HEK293 (cell line): ENCODE data around the gene EI24.

ENCODE experiments used
- CTCF ChIA-PET: fragments of 350-600 bp; formaldehyde crosslinking; extraction: SDS; loops from one replicate; lab custom pipeline; 2021; ENCODE audit warnings: antibody characterized with exemption; lab: Yijun Ruan, JAX
- POLR2A ChIA-PET: fragments of 300-600 bp; formaldehyde crosslinking; extraction: SDS; loops from one replicate; lab custom pipeline; 2020; ENCODE audit warnings: antibody characterized with exemption, inconsistent platforms; lab: Yijun Ruan, JAX
- H3K27ac ChIP-seq: fragments of 200-500 bp; sonication (Bioruptor generic); 2 replicates; pipeline ENCODE4 v1.5.1; 2014; ENCODE audit warnings: low read depth, low read length, control low read depth, inconsistent platforms; ENCODE audit errors: extremely low read depth
- H3K36me3 ChIP-seq, 2 experiments: fragments of 200-500 bp in 1 of 2; sonication (Bioruptor generic) in 1 of 2; 1 replicate in 1 of 2; 2 replicates in 1 of 2; pipeline ENCODE4 v1.5.1; 2014 to 2017; ENCODE audit warnings: inconsistent platforms in 2 of 2, low read length in 2 of 2; ENCODE audit not compliant: control insufficient read depth in 2 of 2, insufficient read depth in 1 of 2
- H3K4me1 ChIP-seq: fragments of 200-500 bp; sonication (Bioruptor generic); 2 replicates; pipeline ENCODE4 v1.5.1; 2014; ENCODE audit warnings: mild to moderate bottlenecking, low read length, inconsistent platforms; ENCODE audit not compliant: control insufficient read depth, insufficient read depth
- H3K4me3 ChIP-seq: 2 replicates; pipeline ENCODE4 v1.5.1; 2011; ENCODE audit warnings: low read depth, mild to moderate bottlenecking, control low read depth, low read length, moderate library complexity
- H3K9me3 ChIP-seq: fragments of 200-500 bp; sonication (Bioruptor generic); 2 replicates; pipeline ENCODE4 v1.5.1; 2014; ENCODE audit warnings: low read depth, low read length, inconsistent platforms; ENCODE audit not compliant: control insufficient read depth, insufficient read depth
- HOXA7 ChIP-seq: sonication (generic); formaldehyde crosslinking; IDR thresholded peaks from 2 replicates; pipeline ENCODE4 v1.8.1; 2022; ENCODE audit warnings: missing genetic modification reagents, borderline replicate concordance
- PRDM2 ChIP-seq: fragments of 450-650 bp; formaldehyde crosslinking; IDR thresholded peaks from 2 replicates; pipeline ENCODE4 v1.5.1; 2016; ENCODE audit warnings: missing biosample characterization, missing genetic modification characterization, borderline replicate concordance
- REPIN1 ChIP-seq: fragments of 450-650 bp; formaldehyde crosslinking; IDR thresholded peaks from 2 replicates; pipeline ENCODE4 v1.5.1; 2017; ENCODE audit warnings: missing biosample characterization, missing genetic modification characterization, low read depth
- SETDB1 ChIP-seq: IDR thresholded peaks from one replicate; pipeline ENCODE4 v1.6.1; 2017; ENCODE audit warnings: mild to moderate bottlenecking, low read length, moderate library complexity, mixed read lengths; ENCODE audit not compliant: insufficient read length
- ZBTB21 ChIP-seq: fragments of 450-650 bp; formaldehyde crosslinking; IDR thresholded peaks from 2 replicates; pipeline ENCODE4 v1.5.1; 2017; ENCODE audit warnings: missing biosample characterization, missing genetic modification characterization
- ZFHX2 ChIP-seq: fragments of 450-650 bp; formaldehyde crosslinking; conservative IDR thresholded peaks from 2 replicates; pipeline ENCODE4 v1.5.1; 2016; ENCODE audit warnings: missing biosample characterization, missing genetic modification characterization
- ZNF174 ChIP-seq: fragments of 450-650 bp; formaldehyde crosslinking; IDR thresholded peaks from 2 replicates; pipeline ENCODE4 v1.5.0; 2017; ENCODE audit warnings: missing biosample characterization, mild to moderate bottlenecking, missing genetic modification characterization
- ZNF19 ChIP-seq: fragments of 450-650 bp; formaldehyde crosslinking; IDR thresholded peaks from 2 replicates; pipeline ENCODE4; 2016; ENCODE audit warnings: missing biosample characterization, missing genetic modification characterization, low read depth
- ZNF311 ChIP-seq: fragments of 450-650 bp; formaldehyde crosslinking; IDR thresholded peaks from 2 replicates; pipeline ENCODE4 v1.5.1; 2017; ENCODE audit warnings: missing biosample characterization, missing genetic modification characterization, borderline replicate concordance
- ZNF354C ChIP-seq: fragments of 450-650 bp; formaldehyde crosslinking; IDR thresholded peaks from 2 replicates; pipeline ENCODE4 v1.5.1; 2016; ENCODE audit warnings: missing biosample characterization, missing genetic modification characterization, low read depth, borderline replicate concordance
- ZNF394 ChIP-seq: fragments of 450-650 bp; formaldehyde crosslinking; IDR thresholded peaks from 2 replicates; pipeline ENCODE4 v1.5.1; 2016; ENCODE audit warnings: missing biosample characterization, missing genetic modification characterization, mild to moderate bottlenecking, moderate library complexity, borderline replicate concordance
- ZNF514 ChIP-seq: fragments of 450-650 bp; formaldehyde crosslinking; IDR thresholded peaks from 2 replicates; pipeline ENCODE4 v1.5.1; 2016; ENCODE audit warnings: missing biosample characterization, missing genetic modification characterization
- ZNF529 ChIP-seq: fragments of 450-650 bp; formaldehyde crosslinking; IDR thresholded peaks from 2 replicates; pipeline ENCODE4 v1.5.1; 2017; ENCODE audit warnings: missing genetic modification characterization, missing biosample characterization; ENCODE audit not compliant: insufficient replicate concordance
- ZNF530 ChIP-seq: fragments of 450-650 bp; formaldehyde crosslinking; IDR thresholded peaks from 2 replicates; pipeline ENCODE4 v1.5.1; 2016; ENCODE audit warnings: low read depth, missing biosample characterization, missing genetic modification characterization
- ZNF560 ChIP-seq: fragments of 450-650 bp; formaldehyde crosslinking; IDR thresholded peaks from 2 replicates; pipeline ENCODE4 v1.5.1; 2017; ENCODE audit warnings: missing biosample characterization, missing genetic modification characterization, borderline replicate concordance
- ZNF639 ChIP-seq: fragments of 450-650 bp; formaldehyde crosslinking; IDR thresholded peaks from 2 replicates; pipeline ENCODE4 v1.5.1; 2016; ENCODE audit warnings: missing biosample characterization, missing genetic modification characterization
- ZNF776 ChIP-seq: fragments of 450-650 bp; formaldehyde crosslinking; IDR thresholded peaks from 2 replicates; pipeline ENCODE4 v1.5.0; 2017; ENCODE audit warnings: missing biosample characterization, missing genetic modification characterization, borderline replicate concordance
- ZNF785 ChIP-seq: fragments of 450-650 bp; formaldehyde crosslinking; IDR thresholded peaks from 2 replicates; pipeline ENCODE4 v1.5.1; 2016; ENCODE audit warnings: missing biosample characterization, missing genetic modification characterization
- ZSCAN23 ChIP-seq: fragments of 450-650 bp; formaldehyde crosslinking; IDR thresholded peaks from 2 replicates; pipeline ENCODE4 v1.5.1; 2016; ENCODE audit warnings: missing biosample characterization, missing genetic modification characterization
- TF ChIP-seq, protein P1 (sequence below): fragments of 450-650 bp; formaldehyde crosslinking; IDR thresholded peaks from 2 replicates; pipeline ENCODE4 v1.5.1; 2017; ENCODE audit warnings: missing biosample characterization, missing genetic modification characterization

Gene EI24

GRCh38 chr11:125542709-125543108, 26.6 kb upstream of the EI24 start:
- TF ChIP-seq ZNF354C (tag by site-specific recombination) (no peak), SETDB1 (peak; percentile 89)
- TF ChIP-seq, all 188 proteins: peak for 1
- POLR2A ChIA-PET: no interaction called here

DNA sequence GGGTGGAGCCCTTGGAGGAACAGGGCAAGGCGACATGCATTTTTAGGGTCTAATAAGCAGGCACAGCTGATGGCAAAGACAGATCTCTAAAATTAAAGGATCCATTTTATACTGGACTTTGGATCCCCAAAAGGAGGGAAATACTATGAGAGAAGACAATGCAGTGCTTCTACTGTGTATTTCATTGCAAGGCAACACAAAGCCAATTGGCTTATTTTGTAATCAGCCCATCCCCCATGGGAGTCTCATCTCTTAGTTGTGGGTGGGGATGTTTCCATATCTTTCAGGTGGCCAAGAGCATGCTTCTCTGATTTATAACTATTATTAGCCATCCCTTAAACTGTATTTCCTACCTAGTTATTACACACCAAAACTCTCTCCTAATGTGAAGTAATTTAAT, 18.5 kb upstream of the EI24 start:
- TF ChIP-seq REPIN1: no peak
- Histone ChIP-seq H3K4me1 (no peaks in the 10 kb centered on the region), H3K27ac (no peak overlapping the region), H3K36me3 (no peaks in the 10 kb centered on the region), H3K4me3 (no peak overlapping the region), H3K9me3 (no peaks in the 10 kb centered on the region)
- ChIA-PET CTCF (no interaction called here), POLR2A (no interaction called here)

More at GRCh38 chr11:125542709-125543108, 26.6 kb upstream of the EI24 start:
- CTCF ChIA-PET: no interaction called here
- H3K27ac ChIP-seq: no peak overlapping the region
- no peaks in the 10 kb centered on the region for H3K9me3 ChIP-seq
- H3K4me1 ChIP-seq: no peaks in the 10 kb centered on the region
- H3K36me3 ChIP-seq: no peaks in the 10 kb centered on the region
- H3K4me3 ChIP-seq: no peak overlapping the region

- H3K4me1 ChIP-seq: no peaks in the 10 kb centered on the region
- no peak overlapping the region for H3K4me3 ChIP-seq
- no peaks in the 10 kb centered on the region for H3K36me3 ChIP-seq
- POLR2A ChIA-PET: no interaction called here
- H3K27ac ChIP-seq: no peak overlapping the region
- CTCF ChIA-PET: no interaction called here
- H3K9me3 ChIP-seq: no peaks in the 10 kb centered on the region
- TF ChIP-seq, protein P1, sequence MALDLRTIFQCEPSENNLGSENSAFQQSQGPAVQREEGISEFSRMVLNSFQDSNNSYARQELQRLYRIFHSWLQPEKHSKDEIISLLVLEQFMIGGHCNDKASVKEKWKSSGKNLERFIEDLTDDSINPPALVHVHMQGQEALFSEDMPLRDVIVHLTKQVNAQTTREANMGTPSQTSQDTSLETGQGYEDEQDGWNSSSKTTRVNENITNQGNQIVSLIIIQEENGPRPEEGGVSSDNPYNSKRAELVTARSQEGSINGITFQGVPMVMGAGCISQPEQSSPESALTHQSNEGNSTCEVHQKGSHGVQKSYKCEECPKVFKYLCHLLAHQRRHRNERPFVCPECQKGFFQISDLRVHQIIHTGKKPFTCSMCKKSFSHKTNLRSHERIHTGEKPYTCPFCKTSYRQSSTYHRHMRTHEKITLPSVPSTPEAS: no peak
- TF ChIP-seq, all 188 proteins: peak for 0
Observed at GRCh38 chr11:125551835-125552342, 17.4 kb upstream of the EI24 start.

DNA sequence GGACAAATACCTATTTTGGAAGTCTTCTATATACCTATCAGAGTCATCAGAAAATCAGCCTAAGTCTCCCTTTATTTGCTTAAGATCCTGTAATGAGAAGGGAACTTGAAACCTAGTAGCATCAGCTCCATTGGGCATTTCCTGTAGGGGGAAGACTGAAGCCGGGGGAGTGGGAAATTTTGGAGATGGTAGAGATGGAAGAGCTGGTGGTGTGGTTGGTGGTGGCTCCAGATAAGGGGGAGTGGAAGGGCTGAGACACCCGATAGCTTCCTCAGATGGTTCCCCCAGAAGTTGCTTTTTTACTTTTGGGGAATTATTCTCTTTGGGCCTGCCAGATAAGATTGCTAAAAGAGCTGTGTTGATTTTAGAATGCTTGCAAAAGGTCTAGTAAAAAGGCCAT, 16.4 kb upstream of the EI24 start:
- Histone ChIP-seq H3K36me3 (no peaks in the 10 kb centered on the region), H3K4me1 (no peaks in the 10 kb centered on the region), H3K4me3 (no peak overlapping the region), H3K27ac (no peak overlapping the region), H3K9me3 (no peaks in the 10 kb centered on the region)
- ChIA-PET POLR2A (no interaction called here), CTCF (no interaction called here)
- TF ChIP-seq ZNF639 (tag by site-specific recombination) (no peak), ZNF514 (tag by site-specific recombination) (no peak), ZFHX2 (tag by site-specific recombination) (no peak), ZNF394 (no peak), ZSCAN23 (tag by site-specific recombination) (no peak), ZNF529 (tag by site-specific recombination) (no peak), ZNF174 (tag by site-specific recombination) (no peak), ZNF311 (tag by site-specific recombination) (no peak), PRDM2 (tag by site-specific recombination) (no peak), ZNF785 (tag by site-specific recombination) (no peak), ZNF530 (no peak), ZBTB21 (no peak), ZNF19 (tag by site-specific recombination) (no peak), ZNF776 (no peak), ZNF560 (tag by site-specific recombination) (no peak), HOXA7 (CRISPR knock-in tag) (no peak)
